ENCODE data around the gene KLLN. TPM values are rescaled to one million over a fixed set of nuclear protein-coding genes. Genes with fewer than 3 reads are reported as not detected.
A peak's percentile ranks its signal among the peaks of the same experiment; 100 is the strongest.
"Not testable (repeated sequence)": the region's sequence is repeated elsewhere in the genome, so short reads cannot be mapped to it uniquely, and the experiment has no call there.

KLLN gene
- polyA plus RNA-seq, 2 donors: 0.15 to 0.16 TPM

GRCh38 chr10:87881373-87882059, 18.2 kb upstream of the KLLN start:
- H3K9me3 ChIP-seq (ENCODE audit: control insufficient read depth in 2 of 2, insufficient read depth in 1 of 2, low read depth in 1 of 2, low read length in 1 of 2); H3K36me3 ChIP-seq (ENCODE audit: control insufficient read depth in 2 of 2, insufficient read depth in 2 of 2, low read length in 1 of 2); H3K4me1 ChIP-seq (ENCODE audit: control insufficient read depth in 2 of 2, insufficient read depth in 2 of 2, low read length in 1 of 2); H3K27ac ChIP-seq (ENCODE audit: low read depth in 2 of 2, low read length in 1 of 2); H3K27me3 ChIP-seq (ENCODE audit: control insufficient read depth in 1 of 2, insufficient read depth in 2 of 2, low read length in 2 of 2); H3K4me3 ChIP-seq (ENCODE audit: low read depth in 1 of 2, low read length in 2 of 2): not testable (repeated sequence)
- 97% methylated on average over 5 of the region's 5 CpGs for WGBS, 2 donors

DNA sequence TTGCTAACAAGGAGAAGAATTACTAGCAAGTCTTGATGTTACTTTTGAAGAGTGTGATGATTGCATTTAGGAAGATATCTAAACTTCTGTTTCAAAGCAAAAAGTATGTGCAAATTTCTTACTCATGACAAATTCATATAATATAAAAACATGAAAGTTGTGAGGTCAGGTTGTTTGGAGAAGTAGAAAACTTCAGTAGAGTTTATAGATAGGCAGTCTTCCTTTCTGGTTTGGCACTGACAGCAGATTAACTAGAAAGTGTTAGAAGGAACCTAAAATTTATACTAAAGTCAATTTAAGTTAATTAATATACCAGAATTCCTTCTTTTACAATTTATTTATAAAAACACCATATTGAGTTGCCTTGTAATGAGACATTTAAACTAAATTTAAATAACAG, 17.0 kb upstream of the KLLN start:
- no peaks in the 10 kb centered on the region for H3K4me1 ChIP-seq (ENCODE audit: control insufficient read depth in 2 of 2, insufficient read depth in 2 of 2, low read length in 1 of 2)
- H3K27me3 ChIP-seq (ENCODE audit: control insufficient read depth in 1 of 2, insufficient read depth in 2 of 2, low read length in 2 of 2): no peaks in the 10 kb centered on the region
- H3K36me3 ChIP-seq (ENCODE audit: control insufficient read depth in 2 of 2, insufficient read depth in 2 of 2, low read length in 1 of 2): no peaks in the 10 kb centered on the region
- no peak overlapping the region for H3K27ac ChIP-seq (ENCODE audit: low read depth in 2 of 2, low read length in 1 of 2)
- H3K9me3 ChIP-seq (ENCODE audit: control insufficient read depth in 2 of 2, insufficient read depth in 1 of 2, low read depth in 1 of 2, low read length in 1 of 2): no peaks in the 10 kb centered on the region
- no peak overlapping the region for H3K4me3 ChIP-seq (ENCODE audit: low read depth in 1 of 2, low read length in 2 of 2)

DNA sequence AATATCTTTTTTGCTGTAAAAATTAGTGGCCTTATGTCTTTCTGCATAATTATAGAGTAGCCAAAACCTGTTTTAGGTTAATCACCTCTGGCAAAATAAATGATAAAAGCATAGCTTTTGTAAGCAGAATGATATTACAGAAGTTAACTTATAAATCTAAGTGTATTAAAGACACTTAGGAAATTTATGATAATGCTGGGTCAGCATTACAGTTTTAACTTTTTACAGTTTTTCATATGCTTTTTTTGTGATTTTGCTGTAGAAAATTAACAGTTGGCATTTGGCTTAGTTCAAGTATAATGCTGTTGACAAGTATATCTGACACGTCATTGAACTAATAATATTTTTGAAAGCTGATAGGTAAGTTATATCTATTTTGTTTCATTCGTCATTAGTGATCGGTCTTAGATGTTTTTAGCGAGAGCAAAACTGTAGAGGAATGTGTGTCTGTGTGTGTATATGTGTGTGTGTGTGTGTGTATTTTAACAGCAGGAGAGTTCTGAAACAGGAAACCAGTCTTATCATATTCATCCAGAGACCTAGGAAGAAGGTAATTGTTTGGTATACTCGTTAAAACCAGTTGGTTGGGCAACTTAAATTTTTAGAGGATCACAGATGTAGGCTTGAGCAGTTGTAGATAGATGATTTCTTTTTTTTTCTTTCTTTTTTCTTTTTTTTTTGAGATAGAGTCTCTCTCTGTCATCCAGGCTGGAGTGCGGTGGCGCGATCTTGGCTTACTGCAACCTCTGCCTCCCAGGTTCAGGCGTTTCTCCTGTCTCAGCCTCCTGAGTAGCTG, 15.5 kb upstream of the KLLN start:
- 79 to 86% methylated on average over 9 of the region's 9 CpGs for WGBS, 2 donors
- H3K4me3 ChIP-seq (ENCODE audit: low read depth in 1 of 2, low read length in 2 of 2): no peak overlapping the region
- H3K4me1 ChIP-seq (ENCODE audit: control insufficient read depth in 2 of 2, insufficient read depth in 2 of 2, low read length in 1 of 2): no peaks in the 10 kb centered on the region
- no peaks in the 10 kb centered on the region for H3K27me3 ChIP-seq (ENCODE audit: control insufficient read depth in 1 of 2, insufficient read depth in 2 of 2, low read length in 2 of 2)
- H3K27ac ChIP-seq (ENCODE audit: low read depth in 2 of 2, low read length in 1 of 2): no peak overlapping the region
- no peaks in the 10 kb centered on the region for H3K36me3 ChIP-seq (ENCODE audit: control insufficient read depth in 2 of 2, insufficient read depth in 2 of 2, low read length in 1 of 2)
- no peaks in the 10 kb centered on the region for H3K9me3 ChIP-seq (ENCODE audit: control insufficient read depth in 2 of 2, insufficient read depth in 1 of 2, low read depth in 1 of 2, low read length in 1 of 2)

GRCh38 chr10:87875929-87876571, 12.7 kb upstream of the KLLN start:
- H3K27ac ChIP-seq (ENCODE audit: low read depth in 2 of 2, low read length in 1 of 2): no peak overlapping the region
- no peaks in the 10 kb centered on the region for H3K36me3 ChIP-seq (ENCODE audit: control insufficient read depth in 2 of 2, insufficient read depth in 2 of 2, low read length in 1 of 2)
- H3K27me3 ChIP-seq (ENCODE audit: control insufficient read depth in 1 of 2, insufficient read depth in 2 of 2, low read length in 2 of 2): no peaks in the 10 kb centered on the region
- H3K9me3 ChIP-seq (ENCODE audit: control insufficient read depth in 2 of 2, insufficient read depth in 1 of 2, low read depth in 1 of 2, low read length in 1 of 2): no peaks in the 10 kb centered on the region
- H3K4me3 ChIP-seq (ENCODE audit: low read depth in 1 of 2, low read length in 2 of 2): no peak overlapping the region
- WGBS, 2 donors: 34 to 39% methylated on average over 4 of the region's 4 CpGs
- H3K4me1 ChIP-seq (ENCODE audit: control insufficient read depth in 2 of 2, insufficient read depth in 2 of 2, low read length in 1 of 2): no peaks in the 10 kb centered on the region

DNA sequence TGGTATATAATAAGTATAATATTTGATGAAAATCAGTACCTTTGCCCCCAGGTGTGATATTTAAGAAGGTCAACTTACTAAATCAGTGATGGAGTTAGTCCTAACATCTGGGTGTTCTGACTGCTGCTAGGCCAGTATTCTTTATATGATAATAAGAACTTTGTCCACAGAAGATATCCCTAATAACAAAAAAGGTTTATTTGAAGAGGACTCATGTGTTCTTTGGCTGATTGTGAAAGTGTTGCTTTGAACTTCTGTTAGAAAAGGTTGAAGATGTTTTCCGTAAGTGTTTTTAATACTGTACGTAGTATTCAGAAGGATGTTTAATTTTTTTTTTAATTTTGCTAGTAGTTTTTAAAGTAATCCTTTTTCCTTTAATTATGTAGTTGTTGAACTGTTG, 10.3 kb upstream of the KLLN start:
- H3K27ac ChIP-seq (ENCODE audit: low read depth in 2 of 2, low read length in 1 of 2): no peak overlapping the region
- no peak overlapping the region for H3K4me3 ChIP-seq (ENCODE audit: low read depth in 1 of 2, low read length in 2 of 2)
- 69 to 71% methylated on average over 2 of the region's 2 CpGs for WGBS, 2 donors
- no peaks in the 10 kb centered on the region for H3K9me3 ChIP-seq (ENCODE audit: control insufficient read depth in 2 of 2, insufficient read depth in 1 of 2, low read depth in 1 of 2, low read length in 1 of 2)
- no peaks in the 10 kb centered on the region for H3K36me3 ChIP-seq (ENCODE audit: control insufficient read depth in 2 of 2, insufficient read depth in 2 of 2, low read length in 1 of 2)
- H3K4me1 ChIP-seq (ENCODE audit: control insufficient read depth in 2 of 2, insufficient read depth in 2 of 2, low read length in 1 of 2): peaks cover 2 to 3% of the 10 kb centered on the region in 2 donors
- H3K27me3 ChIP-seq (ENCODE audit: control insufficient read depth in 1 of 2, insufficient read depth in 2 of 2, low read length in 2 of 2): no peaks in the 10 kb centered on the region

DNA sequence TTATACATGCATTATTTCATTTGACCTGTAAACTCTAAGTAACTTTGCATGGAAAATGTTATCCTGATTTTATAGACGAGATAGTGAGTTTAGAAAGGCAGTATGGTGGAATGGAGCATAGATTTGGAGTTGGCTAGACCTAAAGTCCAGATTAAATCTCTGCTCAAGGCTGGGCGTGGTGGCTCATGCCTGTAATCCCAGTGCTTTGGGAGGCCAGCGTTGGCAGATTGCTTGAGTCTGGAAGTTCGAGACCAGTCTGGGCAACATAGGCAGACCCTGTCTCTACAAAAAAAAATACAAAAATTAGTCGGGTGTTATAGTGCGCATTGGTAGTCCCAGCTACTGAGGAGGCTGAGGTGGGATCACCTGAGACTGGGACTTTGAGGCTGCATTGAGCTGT, 9.5 kb upstream of the KLLN start:
- no peaks in the 10 kb centered on the region for H3K36me3 ChIP-seq (ENCODE audit: control insufficient read depth in 2 of 2, insufficient read depth in 2 of 2, low read length in 1 of 2)
- H3K27ac ChIP-seq (ENCODE audit: low read depth in 2 of 2, low read length in 1 of 2): peak overlapping the region in 1 of 2 donors; percentile 9
- H3K4me3 ChIP-seq (ENCODE audit: low read depth in 1 of 2, low read length in 2 of 2): no peak overlapping the region
- WGBS, 2 donors: 92 to 93% methylated on average over 6 of the region's 6 CpGs
- H3K4me1 ChIP-seq (ENCODE audit: control insufficient read depth in 2 of 2, insufficient read depth in 2 of 2, low read length in 1 of 2): peaks cover 2 to 3% of the 10 kb centered on the region in 2 donors
- no peaks in the 10 kb centered on the region for H3K27me3 ChIP-seq (ENCODE audit: control insufficient read depth in 1 of 2, insufficient read depth in 2 of 2, low read length in 2 of 2)
- H3K9me3 ChIP-seq (ENCODE audit: control insufficient read depth in 2 of 2, insufficient read depth in 1 of 2, low read depth in 1 of 2, low read length in 1 of 2): no peaks in the 10 kb centered on the region

DNA sequence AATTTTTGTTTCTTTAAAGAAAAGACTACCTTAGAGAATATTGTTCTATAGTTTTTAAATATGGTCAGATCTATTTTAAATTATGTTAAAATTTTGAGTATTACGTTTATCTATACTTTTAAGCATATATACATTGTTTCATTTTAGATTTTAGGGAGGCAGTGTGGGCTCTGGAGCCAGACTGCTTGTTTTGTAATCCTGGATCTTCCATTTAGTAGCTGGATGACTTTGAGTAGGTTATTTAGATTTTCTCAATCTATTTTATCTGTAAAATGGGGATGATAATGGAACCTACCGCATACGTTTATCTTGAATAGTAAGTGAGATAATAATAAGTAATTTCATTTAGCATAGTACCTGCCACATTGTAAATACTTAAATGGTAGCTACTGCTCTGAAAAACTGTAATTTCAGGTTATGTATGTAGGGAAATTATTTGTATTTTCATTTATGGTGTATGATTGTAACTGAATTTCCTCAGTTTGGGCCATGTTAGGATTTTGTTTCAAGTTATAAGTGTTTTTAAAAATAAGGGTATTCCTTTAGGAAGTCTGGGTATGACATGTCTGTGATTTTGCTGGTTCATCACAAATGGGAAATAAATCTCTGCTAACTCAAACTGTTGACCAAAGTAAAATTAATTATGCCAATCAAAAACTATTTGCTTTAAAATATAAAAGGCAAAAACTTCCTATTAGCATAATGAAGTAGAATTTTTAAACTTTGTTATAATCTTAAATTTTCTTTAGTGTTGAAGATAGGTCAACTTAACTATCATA, 6.6 kb upstream of the KLLN start:
- Histone ChIP-seq H3K27ac (ENCODE audit: low read depth in 2 of 2, low read length in 1 of 2) (no peak overlapping the region), H3K4me1 (ENCODE audit: control insufficient read depth in 2 of 2, insufficient read depth in 2 of 2, low read length in 1 of 2) (peaks cover 2 to 3% of the 10 kb centered on the region in 2 donors), H3K27me3 (ENCODE audit: control insufficient read depth in 1 of 2, insufficient read depth in 2 of 2, low read length in 2 of 2) (no peaks in the 10 kb centered on the region), H3K9me3 (ENCODE audit: control insufficient read depth in 2 of 2, insufficient read depth in 1 of 2, low read depth in 1 of 2, low read length in 1 of 2) (no peaks in the 10 kb centered on the region), H3K36me3 (ENCODE audit: control insufficient read depth in 2 of 2, insufficient read depth in 2 of 2, low read length in 1 of 2) (no peaks in the 10 kb centered on the region), H3K4me3 (ENCODE audit: low read depth in 1 of 2, low read length in 2 of 2) (no peak overlapping the region)
- 68 to 85% methylated on average over 3 of the region's 3 CpGs for WGBS, 2 donors

DNA sequence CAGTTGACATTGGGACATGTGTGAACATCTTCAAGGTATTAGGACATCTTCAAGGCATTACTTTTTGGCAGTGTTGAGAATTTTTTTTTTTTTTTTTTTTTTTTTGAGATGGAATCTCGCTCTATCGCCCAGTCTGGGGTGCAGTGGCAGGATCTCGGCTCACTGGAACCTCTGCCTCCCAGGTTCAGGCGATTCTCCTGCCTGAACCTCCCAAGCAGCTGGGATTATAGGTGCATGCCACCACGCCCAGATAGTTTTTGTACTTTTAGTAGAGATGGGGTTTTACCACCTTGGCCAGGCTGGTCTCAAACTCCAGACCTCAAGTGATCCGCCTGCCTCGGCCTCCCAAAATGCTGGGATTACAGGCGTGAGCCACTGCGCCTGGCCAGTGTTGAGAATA, 5.8 kb upstream of the KLLN start:
- Histone ChIP-seq H3K27ac (ENCODE audit: low read depth in 2 of 2, low read length in 1 of 2) (peak overlapping the region; percentile 21 to 55), H3K4me3 (ENCODE audit: low read depth in 1 of 2, low read length in 2 of 2) (peak overlapping the region in 1 of 2 donors; percentile 19)
- not testable (repeated sequence) for H3K4me1 ChIP-seq (ENCODE audit: control insufficient read depth in 2 of 2, insufficient read depth in 2 of 2, low read length in 1 of 2); H3K9me3 ChIP-seq (ENCODE audit: control insufficient read depth in 2 of 2, insufficient read depth in 1 of 2, low read depth in 1 of 2, low read length in 1 of 2); H3K27me3 ChIP-seq (ENCODE audit: control insufficient read depth in 1 of 2, insufficient read depth in 2 of 2, low read length in 2 of 2); H3K36me3 ChIP-seq (ENCODE audit: control insufficient read depth in 2 of 2, insufficient read depth in 2 of 2, low read length in 1 of 2)
- WGBS, 2 donors: 74 to 82% methylated on average over 9 of the region's 9 CpGs

DNA sequence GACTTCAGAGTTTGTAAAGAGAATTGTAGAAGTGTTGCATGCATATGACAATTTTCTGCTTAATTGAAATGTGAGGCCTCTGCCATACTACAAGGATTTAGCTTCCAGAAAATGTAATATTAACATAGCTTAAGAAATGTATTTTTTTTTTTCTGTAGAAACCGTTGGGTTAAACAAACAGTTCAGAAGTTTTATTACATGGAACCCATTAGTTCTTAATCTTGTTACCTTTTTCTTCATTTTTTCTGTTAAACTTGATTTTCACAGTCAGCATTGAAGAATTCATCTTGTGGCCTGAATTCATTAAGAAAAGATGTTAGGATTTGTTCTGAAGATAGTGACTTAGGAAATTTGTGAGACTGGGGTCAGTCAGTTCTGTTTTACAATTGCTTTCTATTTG, 4.9 kb upstream of the KLLN start:
- H3K27ac ChIP-seq (ENCODE audit: low read depth in 2 of 2, low read length in 1 of 2): no peak overlapping the region

More for the DNA sequence above, 4.9 kb upstream of the KLLN start:
- no peaks in the 10 kb centered on the region for H3K27me3 ChIP-seq (ENCODE audit: control insufficient read depth in 1 of 2, insufficient read depth in 2 of 2, low read length in 2 of 2)
- no peaks in the 10 kb centered on the region for H3K36me3 ChIP-seq (ENCODE audit: control insufficient read depth in 2 of 2, insufficient read depth in 2 of 2, low read length in 1 of 2)
- no peaks in the 10 kb centered on the region for H3K9me3 ChIP-seq (ENCODE audit: control insufficient read depth in 2 of 2, insufficient read depth in 1 of 2, low read depth in 1 of 2, low read length in 1 of 2)
- peaks cover 2 to 3% of the 10 kb centered on the region in 2 donors for H3K4me1 ChIP-seq (ENCODE audit: control insufficient read depth in 2 of 2, insufficient read depth in 2 of 2, low read length in 1 of 2)
- peak overlapping the region in 1 of 2 donors; percentile 33 for H3K4me3 ChIP-seq (ENCODE audit: low read depth in 1 of 2, low read length in 2 of 2)
- 17 to 18% methylated on average over 1 of the region's 1 CpG for WGBS, 2 donors
